PC-9 (cell line): Measurements from ENCODE around the gene CACNB4.

ENCODE experiments used
- CTCF ChIP-seq: fragments of 200-600 bp; sonication (generic); conservative IDR thresholded peaks from 2 replicates; pipeline ENCODE4 v1.6.1; 2017; ENCODE audit warnings: mixed run types, antibody characterized with exemption, mild to moderate bottlenecking, moderate library complexity
- EZH2 ChIP-seq: fragments of 200-600 bp; sonication (generic); IDR thresholded peaks from 2 replicates; pipeline ENCODE4 v1.8.0; 2017; ENCODE audit warnings: antibody characterized with exemption, low read depth

GRCh38 chr2:152088006-152088405 lies 10.8 kb downstream of the CACNB4 start:
- TF ChIP-seq CTCF (no peak), EZH2 (no peak)
